SK-N-SH (cell line): Measurements from ENCODE around the gene PATE1. TPM values are rescaled to one million over a fixed set of nuclear protein-coding genes. Genes with fewer than 3 reads are reported as not detected.

Experiments
- polyA plus RNA-seq, 3 experiments: library from polyadenylated mRNA; depleted of rRNA; stranded (reverse); fragments of >200 nt; gene quantifications; 2 replicates each; pipeline ENCODE4 v1.2.3, GENCODE V29; 2012

Gene PATE1
- polyA plus RNA-seq, 1 of the 3 experiments (the other 2 are of a cell fraction): not detected

Other genes starting within 250 kb of the PATE1 start
- gene EI24, start 176.8 kb upstream of the PATE1 start, polyA plus RNA-seq (2012; rRNA removed): 85.5 and 104 TPM in 2 replicates
- 101 and 156 TPM in 2 replicates for gene STT3A, start 153.4 kb upstream of the PATE1 start, polyA plus RNA-seq (2012; rRNA removed)
- gene CHEK1, start 121.1 kb upstream of the PATE1 start, polyA plus RNA-seq (2012; rRNA removed): 12.1 and 14.8 TPM in 2 replicates
- gene ACRV1, start 65.4 kb upstream of the PATE1 start, polyA plus RNA-seq (2012; rRNA removed): not detected in 2 replicates
- 0.06 and 0.07 TPM in 2 replicates for gene PATE2, start 32.5 kb downstream of the PATE1 start, polyA plus RNA-seq (2012; rRNA removed)
- not detected in 2 replicates for gene PATE3, start 41.8 kb downstream of the PATE1 start, polyA plus RNA-seq (2012; rRNA removed)
- not detected in 2 replicates for gene PATE4, start 87.0 kb downstream of the PATE1 start, polyA plus RNA-seq (2012; rRNA removed)
- 1.3 and 1.4 TPM in 2 replicates for gene HYLS1, start 141.4 kb downstream of the PATE1 start, polyA plus RNA-seq (2012; rRNA removed)
- 7.0 and 8.3 TPM in 2 replicates for gene PUS3, start 156.9 kb downstream of the PATE1 start, polyA plus RNA-seq (2012; rRNA removed)
- 0.12 and 0.39 TPM in 2 replicates for gene DDX25, start 158.2 kb downstream of the PATE1 start, polyA plus RNA-seq (2012; rRNA removed)
- 0.02 and 0.16 TPM in 2 replicates for gene VSIG10L2, start 199.8 kb downstream of the PATE1 start, polyA plus RNA-seq (2012; rRNA removed)